Mesendoderm (in vitro differentiated cells): ENCODE results near the gene PRCD.
A peak's percentile ranks its signal among the peaks of the same experiment; 100 is the strongest.

Experiments used
- DNase-seq: peaks from one replicate; pipeline ENCODE4 v3.0.0; 2013
- H2AK5ac ChIP-seq: 2 replicates; pipeline ENCODE4 v1.6.1; 2013; ENCODE audit warnings: low read length, inconsistent platforms
- H2BK120ac ChIP-seq: 2 replicates; pipeline ENCODE4 v1.6.1; 2013; ENCODE audit warnings: low read depth, mild to moderate bottlenecking, low read length, moderate library complexity, mixed read lengths
- H2BK15ac ChIP-seq: replicated peaks from 2 replicates; pipeline ENCODE4 v1.6.1; 2013; ENCODE audit warnings: low read depth, mild to moderate bottlenecking, moderate library complexity
- H2BK5ac ChIP-seq: 2 replicates; pipeline ENCODE4 v1.6.1; 2013; ENCODE audit warnings: low read length, inconsistent platforms
- H3K18ac ChIP-seq: 2 replicates; pipeline ENCODE4 v1.6.1; 2013; ENCODE audit warnings: mild to moderate bottlenecking, low read length, mixed read lengths
- H3K23ac ChIP-seq: one replicate; pipeline ENCODE4 v1.6.1; 2013; ENCODE audit warnings: low read length
- H3K27ac ChIP-seq: 2 replicates; pipeline ENCODE4 v1.5.1; 2013; ENCODE audit warnings: low read depth, mild to moderate bottlenecking, inconsistent platforms, low read length, moderate library complexity
- H3K27me3 ChIP-seq: 2 replicates; pipeline ENCODE4 v1.6.1; 2013; ENCODE audit warnings: low read length, control low read depth, mild to moderate bottlenecking, inconsistent platforms; ENCODE audit not compliant: insufficient read depth, poor library complexity
- H3K36me3 ChIP-seq: 2 replicates; pipeline ENCODE4 v1.6.1; 2013; ENCODE audit warnings: low read length, inconsistent platforms; ENCODE audit not compliant: control insufficient read depth, insufficient read depth
- H3K4ac ChIP-seq: one replicate; pipeline ENCODE4 v1.6.1; 2013; ENCODE audit warnings: low read depth, mild to moderate bottlenecking, low read length, moderate library complexity
- H3K4me1 ChIP-seq: 2 replicates; pipeline ENCODE4 v1.6.1; 2013; ENCODE audit warnings: low read depth, low read length, inconsistent platforms; ENCODE audit not compliant: control insufficient read depth
- H3K4me2 ChIP-seq: 2 replicates; pipeline ENCODE4 v1.6.1; 2013; ENCODE audit warnings: low read length
- H3K4me3 ChIP-seq: 2 replicates; pipeline ENCODE4 v1.5.1; 2013; ENCODE audit warnings: mild to moderate bottlenecking, low read length
- H3K56ac ChIP-seq: one replicate; pipeline ENCODE4 v1.6.1; 2013; ENCODE audit warnings: low read length
- H3K79me1 ChIP-seq: 2 replicates; pipeline ENCODE4 v1.6.1; 2013; ENCODE audit warnings: low read length, inconsistent platforms
- H3K79me2 ChIP-seq: 2 replicates; pipeline ENCODE4 v1.6.1; 2013; ENCODE audit warnings: mild to moderate bottlenecking, low read length; ENCODE audit not compliant: control insufficient read depth, insufficient read depth
- H3K9ac ChIP-seq: 2 replicates; pipeline ENCODE4 v1.6.1; 2013; ENCODE audit warnings: low read length, inconsistent platforms
- H4K5ac ChIP-seq: one replicate; pipeline ENCODE4 v1.6.1; 2013; ENCODE audit warnings: low read length
- H4K8ac ChIP-seq: one replicate; pipeline ENCODE4 v1.6.1; 2013; ENCODE audit warnings: low read depth, mild to moderate bottlenecking, control low read depth, low read length, moderate library complexity
- WGBS: extraction: QIAGEN DNeasy Blood & Tissue Kit; methylation state at CpG from one replicate; pipeline ENCODE4 v1.1.7; 2013; ENCODE audit warnings: low lambda C conversion rate, missing lambda C conversion rate; ENCODE audit not compliant: insufficient coverage; ENCODE audit errors: extremely low coverage; 5-methylcytosine and 5-hydroxymethylcytosine counted together

PRCD gene

DNA sequence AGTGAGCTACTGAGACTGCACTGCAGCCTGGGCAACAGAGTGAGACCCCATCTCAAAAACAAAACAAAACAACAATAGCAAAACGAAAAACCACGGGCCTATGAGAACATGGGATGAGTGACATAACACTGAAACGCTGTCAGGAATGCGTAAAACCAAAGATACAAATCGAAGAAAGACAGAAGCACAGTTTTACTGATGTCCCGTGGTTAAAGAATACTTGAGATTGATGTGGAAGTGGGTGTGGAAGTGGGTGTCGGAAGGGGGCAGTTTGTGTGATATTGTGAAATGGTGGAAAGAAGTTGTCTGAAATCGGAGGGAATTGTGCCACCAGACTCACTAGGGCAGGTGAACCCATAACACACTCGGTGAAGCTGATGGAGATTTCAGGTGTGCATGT, 36.3 kb downstream of the PRCD start:
- H2AK5ac ChIP-seq, result no peak overlapping the region
- WGBS, result 100% methylated on average over 1 of the region's 9 CpGs
- DNase-seq, result no peak
- H2BK15ac ChIP-seq, result no peak overlapping the region
- H3K23ac ChIP-seq, result no peak overlapping the region
- no peak overlapping the region for H4K5ac ChIP-seq
- H3K9ac ChIP-seq, result no peak overlapping the region
- H3K4me3 ChIP-seq, result no peak overlapping the region
- no peak overlapping the region for H4K8ac ChIP-seq
- H2BK5ac ChIP-seq, result no peak overlapping the region
- H3K27ac ChIP-seq, result no peak overlapping the region
- H2BK120ac ChIP-seq, result no peak overlapping the region
- H3K79me2 ChIP-seq, result no peaks in the 10 kb centered on the region
- H3K4ac ChIP-seq, result no peak overlapping the region
- no peaks in the 10 kb centered on the region for H3K27me3 ChIP-seq
- H3K56ac ChIP-seq, result no peak overlapping the region
- H3K79me1 ChIP-seq, result no peaks in the 10 kb centered on the region
- no peak overlapping the region for H3K18ac ChIP-seq
- H3K36me3 ChIP-seq, result no peaks in the 10 kb centered on the region
- peaks cover 2% of the 10 kb centered on the region for H3K4me1 ChIP-seq
- H3K4me2 ChIP-seq, result no peak overlapping the region

DNA sequence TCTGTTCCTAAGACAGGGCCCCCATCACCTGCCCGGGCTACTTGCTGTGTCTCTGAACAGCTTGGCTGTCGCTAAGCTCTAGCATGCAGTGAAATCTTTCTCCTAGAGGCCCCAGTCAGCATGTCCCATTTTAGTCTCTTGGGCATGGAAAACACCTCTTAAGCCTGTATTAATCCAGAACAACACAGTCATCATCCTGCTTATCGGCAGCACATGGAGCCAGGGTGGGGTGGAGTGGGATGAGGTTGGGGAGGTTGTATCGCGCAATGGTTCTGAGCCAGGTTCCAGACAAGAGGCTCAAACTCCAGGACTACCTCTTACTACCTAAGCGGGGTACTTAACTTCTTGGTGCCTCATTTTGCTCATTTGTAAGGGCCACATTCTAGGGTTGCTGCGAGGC, 38.0 kb downstream of the PRCD start:
- Histone ChIP-seq H4K8ac (no peak overlapping the region), H3K4me3 (no peak overlapping the region), H3K4me2 (no peak overlapping the region), H3K4ac (no peak overlapping the region), H3K4me1 (peaks cover 2% of the 10 kb centered on the region), H3K9ac (no peak overlapping the region), H3K27me3 (no peaks in the 10 kb centered on the region), H3K56ac (no peak overlapping the region), H2BK15ac (no peak overlapping the region), H3K79me1 (no peaks in the 10 kb centered on the region), H3K79me2 (no peaks in the 10 kb centered on the region), H3K27ac (no peak overlapping the region), H2AK5ac (no peak overlapping the region), H3K18ac (no peak overlapping the region), H3K36me3 (no peaks in the 10 kb centered on the region), H2BK5ac (no peak overlapping the region), H2BK120ac (no peak overlapping the region), H3K23ac (no peak overlapping the region), H4K5ac (no peak overlapping the region)
- no peak for DNase-seq
- no CpG with 5 or more reads among the region's 7 CpGs for WGBS

DNA sequence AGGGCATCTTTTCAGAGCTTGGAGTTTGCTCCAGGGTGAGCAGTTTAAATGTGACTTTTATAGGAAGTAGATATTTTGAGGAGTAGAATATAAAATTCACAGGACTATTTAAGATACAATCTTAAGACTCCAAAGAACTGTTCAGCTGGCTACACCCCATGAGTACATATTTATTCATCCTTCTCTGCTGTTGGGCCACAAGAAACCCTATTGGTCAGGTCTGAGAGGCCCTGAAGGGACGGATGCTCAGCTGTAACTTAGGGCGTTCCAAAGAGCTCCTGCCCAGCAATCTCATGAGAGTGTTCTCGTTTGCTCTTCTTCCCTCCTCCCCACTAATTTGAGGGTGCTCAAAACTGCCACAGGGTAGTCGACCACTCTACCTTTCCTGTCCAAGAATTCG, 38.5 kb downstream of the PRCD start:
- Histone ChIP-seq H3K4me3 (no peak overlapping the region), H3K27me3 (no peaks in the 10 kb centered on the region)
- WGBS, result no CpG with 5 or more reads among the region's 5 CpGs

DNA sequence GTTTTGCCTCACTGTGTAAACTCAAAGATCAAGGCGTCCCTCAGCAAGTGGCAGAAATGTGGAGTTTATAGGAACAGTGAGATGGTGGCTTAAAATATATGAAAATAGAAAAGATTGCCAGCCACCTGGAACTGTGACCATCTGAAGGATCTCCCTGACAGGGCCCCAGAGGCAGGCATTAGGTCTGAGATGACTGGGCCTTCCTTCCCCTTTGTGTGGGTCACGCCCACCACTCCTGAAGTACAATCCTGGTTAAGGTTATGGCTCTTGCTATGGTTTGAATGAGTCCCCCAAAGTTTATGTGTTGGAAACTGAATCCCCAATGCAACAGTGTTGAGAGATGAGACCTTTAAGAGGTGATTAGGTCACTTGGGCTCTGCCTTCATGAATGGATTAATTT, 39.4 kb downstream of the PRCD start:
- DNase-seq, result no peak
- Histone ChIP-seq H3K79me1 (no peaks in the 10 kb centered on the region), H3K4me3 (no peak overlapping the region), H3K18ac (no peak overlapping the region), H4K8ac (no peak overlapping the region), H3K9ac (no peak overlapping the region), H3K36me3 (no peaks in the 10 kb centered on the region), H3K79me2 (no peaks in the 10 kb centered on the region), H3K56ac (no peak overlapping the region), H3K23ac (no peak overlapping the region), H4K5ac (no peak overlapping the region), H3K4me2 (no peak overlapping the region), H3K4me1 (peaks cover 2% of the 10 kb centered on the region), H2BK120ac (no peak overlapping the region), H3K27me3 (no peaks in the 10 kb centered on the region), H3K4ac (no peak overlapping the region), H2AK5ac (no peak overlapping the region), H2BK5ac (no peak overlapping the region), H2BK15ac (no peak overlapping the region), H3K27ac (no peak overlapping the region)
- WGBS, result no CpG with 5 or more reads among the region's 2 CpGs

More for the DNA sequence above, 38.5 kb downstream of the PRCD start:
- Histone ChIP-seq H3K4me2 (no peak overlapping the region), H3K4ac (no peak overlapping the region), H2BK5ac (no peak overlapping the region), H3K36me3 (no peaks in the 10 kb centered on the region), H3K18ac (no peak overlapping the region), H4K8ac (no peak overlapping the region), H2BK120ac (no peak overlapping the region), H2AK5ac (no peak overlapping the region), H2BK15ac (no peak overlapping the region), H3K9ac (no peak overlapping the region), H3K27ac (no peak overlapping the region), H3K56ac (no peak overlapping the region), H3K4me1 (peaks cover 2% of the 10 kb centered on the region), H4K5ac (no peak overlapping the region), H3K23ac (no peak overlapping the region), H3K79me2 (no peaks in the 10 kb centered on the region), H3K79me1 (no peaks in the 10 kb centered on the region)
- no peak for DNase-seq

DNA sequence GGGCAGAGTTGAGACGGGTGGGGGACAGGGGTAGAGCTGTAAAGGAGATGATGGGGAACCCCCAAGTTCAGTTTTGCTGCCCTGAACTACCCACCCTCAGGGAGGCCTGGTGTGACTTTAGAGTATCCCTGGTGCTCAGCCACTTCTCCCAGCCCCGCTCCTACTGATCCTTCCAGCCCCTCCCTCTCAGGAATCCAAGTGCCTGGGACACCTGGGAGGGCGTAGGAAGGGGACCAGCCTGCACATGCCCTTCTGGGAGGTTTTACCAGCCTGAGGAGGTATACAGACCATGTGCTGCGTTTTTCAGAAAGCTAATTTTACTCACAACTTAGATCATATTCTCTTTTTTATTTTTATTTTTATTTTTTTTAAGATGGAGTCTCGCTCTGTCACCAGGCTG, 41.7 kb downstream of the PRCD start:
- Histone ChIP-seq H3K18ac (no peak overlapping the region), H3K4ac (no peak overlapping the region), H3K4me1 (peaks cover 2% of the 10 kb centered on the region), H3K27me3 (no peaks in the 10 kb centered on the region), H3K56ac (peak overlapping the region; percentile 25), H3K9ac (no peak overlapping the region), H4K5ac (no peak overlapping the region), H3K4me2 (no peak overlapping the region), H2BK15ac (no peak overlapping the region), H4K8ac (no peak overlapping the region), H3K27ac (no peak overlapping the region), H3K36me3 (no peaks in the 10 kb centered on the region), H2AK5ac (no peak overlapping the region), H2BK5ac (no peak overlapping the region), H3K23ac (no peak overlapping the region), H3K79me1 (no peaks in the 10 kb centered on the region), H2BK120ac (no peak overlapping the region), H3K79me2 (no peaks in the 10 kb centered on the region), H3K4me3 (no peak overlapping the region)
- no CpG with 5 or more reads among the region's 5 CpGs for WGBS
- no peak for DNase-seq

DNA sequence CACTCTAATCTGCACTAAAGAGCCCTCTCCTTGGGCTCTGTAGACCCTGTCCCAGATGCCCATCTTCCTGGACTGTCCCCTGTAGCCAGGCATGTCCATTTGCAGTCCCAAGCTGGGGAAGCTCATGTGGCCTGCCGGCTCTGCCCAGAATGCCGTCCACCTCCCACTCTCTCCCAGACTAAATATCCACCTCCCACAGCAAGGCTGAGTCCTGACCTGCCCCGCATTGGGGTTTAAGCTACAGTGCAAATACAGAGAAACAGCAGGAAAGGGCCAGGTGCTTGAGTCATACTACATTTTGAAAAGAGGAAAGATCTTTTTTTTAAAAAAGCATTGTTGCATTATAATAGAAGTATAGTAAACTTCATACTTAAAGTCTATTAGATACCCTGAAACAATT, 42.8 kb downstream of the PRCD start:
- no peaks in the 10 kb centered on the region for H3K27me3 ChIP-seq
- H3K4me3 ChIP-seq, result no peak overlapping the region
- no peak overlapping the region for H2BK5ac ChIP-seq
- WGBS, result no CpG with 5 or more reads among the region's 3 CpGs
- no peak overlapping the region for H3K23ac ChIP-seq
- no peak overlapping the region for H2BK15ac ChIP-seq
- H2BK120ac ChIP-seq, result no peak overlapping the region
- no peak for DNase-seq
- H3K4me2 ChIP-seq, result no peak overlapping the region
- no peak overlapping the region for H2AK5ac ChIP-seq
- no peak overlapping the region for H4K5ac ChIP-seq
- H3K4ac ChIP-seq, result no peak overlapping the region
- H3K9ac ChIP-seq, result no peak overlapping the region
- H3K36me3 ChIP-seq, result no peaks in the 10 kb centered on the region
- H3K56ac ChIP-seq, result no peak overlapping the region
- no peaks in the 10 kb centered on the region for H3K79me2 ChIP-seq
- H3K79me1 ChIP-seq, result no peaks in the 10 kb centered on the region
- H3K18ac ChIP-seq, result no peak overlapping the region
- no peak overlapping the region for H3K27ac ChIP-seq
- no peak overlapping the region for H4K8ac ChIP-seq
- H3K4me1 ChIP-seq, result peaks cover 4% of the 10 kb centered on the region
